Neuronal stem cell (in vitro differentiated cells): ENCODE results near the gene CAMTA2.

Experiments
- DNase-seq: peaks from one replicate; pipeline ENCODE4 v3.0.0-alpha.2; 2013; ENCODE audit warnings: low spot score
- H2AFZ ChIP-seq: one replicate; pipeline ENCODE4 v1.6.1; 2013; ENCODE audit warnings: mild to moderate bottlenecking, low read length, inconsistent platforms
- H2AK5ac ChIP-seq: 2 replicates; pipeline ENCODE4 v1.6.1; 2013; ENCODE audit warnings: low read depth, mild to moderate bottlenecking, inconsistent platforms, low read length, moderate library complexity, mixed read lengths
- H2BK120ac ChIP-seq: 2 replicates; pipeline ENCODE4 v1.6.1; 2013; ENCODE audit warnings: low read depth, mild to moderate bottlenecking, inconsistent platforms, low read length, moderate library complexity, mixed read lengths
- H2BK12ac ChIP-seq: one replicate; pipeline ENCODE4 v1.6.1; 2013; ENCODE audit warnings: low read length, inconsistent platforms
- H2BK15ac ChIP-seq: 2 replicates; pipeline ENCODE4 v1.6.1; 2013; ENCODE audit warnings: mild to moderate bottlenecking, low read length, inconsistent platforms, mixed read lengths
- H2BK5ac ChIP-seq: one replicate; pipeline ENCODE4 v1.6.1; 2013; ENCODE audit warnings: inconsistent platforms, mild to moderate bottlenecking, low read length, moderate library complexity
- H3K14ac ChIP-seq: one replicate; pipeline ENCODE4 v1.6.1; 2013; ENCODE audit warnings: low read length, inconsistent platforms
- H3K18ac ChIP-seq: 2 replicates; pipeline ENCODE4 v1.6.1; 2013; ENCODE audit warnings: low read length, inconsistent platforms
- H3K23ac ChIP-seq: 2 replicates; pipeline ENCODE4 v1.6.1; 2013; ENCODE audit warnings: low read depth, mild to moderate bottlenecking, mixed read lengths, low read length, inconsistent platforms; ENCODE audit not compliant: poor library complexity
- H3K27ac ChIP-seq: replicated peaks from 3 replicates; pipeline ENCODE4 v1.5.1; 2013; ENCODE audit warnings: low read length, inconsistent platforms
- H3K27me3 ChIP-seq, 3 experiments: 2 replicates each; pipeline ENCODE4 v1.6.1; 2013; ENCODE audit warnings: low read length in 3 of 3, mild to moderate bottlenecking in 2 of 3, inconsistent platforms in 1 of 3, low read depth in 1 of 3, mixed read lengths in 1 of 3, moderate library complexity in 1 of 3; ENCODE audit not compliant: control insufficient read depth in 3 of 3, insufficient read depth in 3 of 3
- H3K36me3 ChIP-seq, 2 donors: replicated peaks in 1 of 2; 2 replicates each; pipeline ENCODE4 v1.6.1; 2013; ENCODE audit warnings: low read length in 2 of 2; ENCODE audit not compliant: control insufficient read depth in 2 of 2, insufficient read depth in 2 of 2
- H3K4ac ChIP-seq: 2 replicates; pipeline ENCODE4 v1.6.1; 2013; ENCODE audit warnings: inconsistent platforms, mild to moderate bottlenecking, low read length, moderate library complexity
- H3K4me1 ChIP-seq, 2 donors: 1 replicate in 1 of 2; 2 replicates in 1 of 2; pipeline ENCODE4 v1.6.1; 2013; ENCODE audit warnings: low read length in 2 of 2, low read depth in 1 of 2; ENCODE audit not compliant: control insufficient read depth in 2 of 2, insufficient read depth in 1 of 2
- H3K4me2 ChIP-seq: one replicate; pipeline ENCODE4 v1.6.1; 2013; ENCODE audit warnings: mild to moderate bottlenecking, low read length, inconsistent platforms; ENCODE audit not compliant: insufficient read depth, poor library complexity, severe bottlenecking
- H3K4me3 ChIP-seq, 2 donors: 2 replicates each; pipeline ENCODE4 v1.5.1; 2013; ENCODE audit warnings: low read length in 2 of 2, mild to moderate bottlenecking in 2 of 2, inconsistent platforms in 1 of 2, moderate library complexity in 1 of 2
- H3K79me1 ChIP-seq: one replicate; pipeline ENCODE4 v1.6.1; 2013; ENCODE audit warnings: low read depth, mild to moderate bottlenecking, inconsistent platforms, low read length, moderate library complexity
- H3K9ac ChIP-seq: one replicate; pipeline ENCODE4 v1.6.1; 2013; ENCODE audit warnings: mild to moderate bottlenecking, low read depth, low read length, inconsistent platforms; ENCODE audit not compliant: poor library complexity
- H3K9me3 ChIP-seq, 2 donors: replicated peaks in 1 of 2; 2 replicates each; pipeline versions ENCODE3 to v1.6.1; 2013; ENCODE audit warnings: low read length in 2 of 2, mild to moderate bottlenecking in 2 of 2, inconsistent platforms in 1 of 2, low read depth in 1 of 2, mixed read lengths in 1 of 2, moderate library complexity in 1 of 2; ENCODE audit not compliant: control insufficient read depth in 2 of 2, insufficient read depth in 1 of 2
- H4K8ac ChIP-seq: one replicate; pipeline ENCODE4 v1.6.1; 2013; ENCODE audit warnings: low read depth, mild to moderate bottlenecking, inconsistent platforms, low read length, moderate library complexity
- H4K91ac ChIP-seq: one replicate; pipeline ENCODE4 v1.6.1; 2013; ENCODE audit warnings: low read length, low read depth, mild to moderate bottlenecking, inconsistent platforms; ENCODE audit not compliant: poor library complexity
- WGBS, 2 donors: extraction: QIAGEN DNeasy Blood & Tissue Kit; methylation state at CpG; one replicate each; pipeline ENCODE4 v1.1.7; 2013; ENCODE audit warnings: missing lambda C conversion rate in 2 of 2, mixed read lengths in 1 of 2; ENCODE audit not compliant: insufficient read length in 2 of 2, insufficient replicate concordance in 1 of 2; ENCODE audit errors: extremely low coverage in 2 of 2; 5-methylcytosine and 5-hydroxymethylcytosine counted together

The CAMTA2 gene

DNA sequence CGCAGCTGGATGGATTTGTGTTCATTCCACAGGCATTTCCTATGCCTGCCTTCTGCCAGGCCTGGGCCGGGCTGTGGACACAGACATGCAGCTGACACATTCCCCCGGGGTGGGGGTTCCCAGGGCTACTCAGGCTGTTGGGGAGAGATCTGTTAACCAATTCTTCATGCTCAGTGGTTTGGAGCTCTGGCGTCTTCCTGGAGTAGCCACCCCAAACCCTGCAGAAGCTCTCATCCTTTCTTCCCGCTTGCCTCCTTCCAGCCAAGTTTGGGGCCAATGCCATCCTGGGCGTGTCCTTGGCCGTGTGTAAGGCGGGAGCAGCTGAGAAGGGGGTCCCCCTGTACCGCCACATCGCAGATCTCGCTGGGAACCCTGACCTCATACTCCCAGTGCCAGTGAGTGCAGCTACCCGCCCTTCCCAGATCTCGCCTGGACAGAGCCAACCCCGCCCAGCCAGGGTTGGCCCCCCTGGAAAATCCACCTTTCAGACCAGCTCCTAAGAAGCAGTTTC lies 34.0 kb downstream of the CAMTA2 start:
- Histone ChIP-seq H3K79me1 (no peaks in the 10 kb centered on the region), H3K4me1 (peaks cover 11 to 14% of the 10 kb centered on the region in 2 donors), H2BK120ac (no peak overlapping the region), H3K27ac (no peak overlapping the region), H4K91ac (no peak overlapping the region), H2AK5ac (peak overlapping the region; percentile 30), H3K4me2 (no peak overlapping the region), H4K8ac (no peak overlapping the region), H3K4me3 (no peak overlapping the region), H3K18ac (no peak overlapping the region), H2BK15ac (no peak overlapping the region), H3K9ac (no peak overlapping the region), H2BK12ac (no peak overlapping the region), H2AFZ (no peak overlapping the region), H3K27me3 (no peaks in the 10 kb centered on the region), H2BK5ac (no peak overlapping the region), H3K36me3 (peaks cover 5 to 24% of the 10 kb centered on the region in 2 donors), H3K23ac (no peak overlapping the region), H3K9me3 (no peaks in the 10 kb centered on the region), H3K4ac (no peak overlapping the region), H3K14ac (no peak overlapping the region)
- DNase-seq, result no peak
- WGBS, 2 donors, result no CpG with 5 or more reads among the region's 14 CpGs

DNA sequence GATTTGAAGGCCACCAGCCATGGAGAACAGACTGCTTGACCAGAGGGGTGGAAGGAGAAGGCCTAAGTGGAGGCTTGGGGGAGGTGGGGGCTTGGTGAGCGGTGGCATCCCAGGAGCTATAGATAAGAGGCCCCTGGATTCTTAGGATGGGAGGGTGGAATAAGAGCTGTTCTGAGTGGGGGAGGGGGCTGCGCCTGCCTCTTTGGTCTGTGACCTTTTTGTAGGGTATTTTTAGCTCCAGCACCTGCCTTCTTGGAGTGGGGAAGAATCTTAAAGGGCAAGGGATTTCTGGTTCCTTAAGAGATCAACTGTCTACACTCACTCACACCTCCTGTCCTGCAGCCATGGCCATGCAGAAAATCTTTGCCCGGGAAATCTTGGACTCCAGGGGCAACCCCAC lies 36.0 kb downstream of the CAMTA2 start:
- Histone ChIP-seq H3K23ac (no peak overlapping the region), H2BK120ac (peak overlapping the region; percentile 35), H4K8ac (no peak overlapping the region), H3K36me3 (peaks cover 0 to 16% of the 10 kb centered on the region in 2 donors), H3K27ac (peak overlapping the region; percentile 100), H2AK5ac (peak overlapping the region; percentile 63), H3K27me3 (no peaks in the 10 kb centered on the region), H3K4ac (no peak overlapping the region), H3K4me2 (peak overlapping the region; percentile 89), H2BK12ac (peak overlapping the region; percentile 11), H2BK15ac (no peak overlapping the region), H3K9me3 (no peaks in the 10 kb centered on the region), H3K9ac (no peak overlapping the region), H4K91ac (peak overlapping the region; percentile 19), H2BK5ac (peak overlapping the region; percentile 72), H3K4me3 (peak overlapping the region; percentile 69 to 100), H2AFZ (peak overlapping the region; percentile 61), H3K79me1 (no peaks in the 10 kb centered on the region), H3K4me1 (peaks cover 13 to 18% of the 10 kb centered on the region in 2 donors), H3K14ac (no peak overlapping the region), H3K18ac (peak overlapping the region; percentile 88)
- no CpG with 5 or more reads among the region's 3 CpGs for WGBS, 2 donors
- no peak for DNase-seq

GRCh38 chr17:4950746-4951204 lies 36.7 kb downstream of the CAMTA2 start, which contains the start of gene ENO3:
Gene ENO3, plus strand, starts transcription at chr17:4951119. Its CDS starts 711 bp downstream, at chr17:4951830.
- H3K4me2 ChIP-seq, result peak within 1 kb of the TSS; percentile 89
- H3K4me3 ChIP-seq, result peak within 1 kb of the TSS; percentile 80 to 100
- peak within 1 kb of the TSS; percentile 100 for H3K18ac ChIP-seq

GRCh38 chr17:4950075-4950745 lies 37.3 kb downstream of the CAMTA2 start:
- H3K4ac ChIP-seq, result peak overlapping the region; percentile 66
- peak overlapping the region; percentile 61 for H2AFZ ChIP-seq
- H3K4me3 ChIP-seq, result peak overlapping the region; percentile 80 to 100
- peak overlapping the region; percentile 83 for H2BK15ac ChIP-seq
- H3K9ac ChIP-seq, result peak overlapping the region; percentile 87
- DNase-seq, result no peak
- H3K27ac ChIP-seq, result peak overlapping the region; percentile 100
- no CpG with 5 or more reads among the region's 52 CpGs for WGBS, 2 donors
- peaks cover 12 to 19% of the 10 kb centered on the region in 2 donors for H3K36me3 ChIP-seq
- H4K91ac ChIP-seq, result peak overlapping the region; percentile 93
- peak overlapping the region; percentile 67 for H3K14ac ChIP-seq
- H2BK5ac ChIP-seq, result peak overlapping the region; percentile 100
- peak overlapping the region; percentile 100 for H2AK5ac ChIP-seq
- peak overlapping the region; percentile 89 for H3K4me2 ChIP-seq
- H3K4me1 ChIP-seq, result peaks cover 17 to 22% of the 10 kb centered on the region in 2 donors
- H2BK12ac ChIP-seq, result no peak overlapping the region
- peak overlapping the region; percentile 100 for H3K18ac ChIP-seq
- H4K8ac ChIP-seq, result no peak overlapping the region
- peak overlapping the region; percentile 86 for H3K23ac ChIP-seq
- H3K9me3 ChIP-seq, result no peaks in the 10 kb centered on the region
- no peaks in the 10 kb centered on the region for H3K27me3 ChIP-seq
- H3K79me1 ChIP-seq, result peaks cover 5% of the 10 kb centered on the region
- H2BK120ac ChIP-seq, result peak overlapping the region; percentile 95

More at GRCh38 chr17:4950746-4951204, 36.7 kb downstream of the CAMTA2 start, which contains the start of gene ENO3:
- peak within 1 kb of the TSS; percentile 100 for H2BK5ac ChIP-seq
- peaks cover 6 to 17% of the 10 kb centered on the region in 2 donors for H3K36me3 ChIP-seq
- peaks cover 15 to 22% of the 10 kb centered on the region in 2 donors for H3K4me1 ChIP-seq
- H3K27ac ChIP-seq, result peak within 1 kb of the TSS; percentile 100
- peak within 1 kb of the TSS; percentile 11 for H2BK12ac ChIP-seq
- H3K27me3 ChIP-seq, result no peaks in the 10 kb centered on the region
- peaks cover 1% of the 10 kb centered on the region for H3K79me1 ChIP-seq
- H3K14ac ChIP-seq, result peak within 1 kb of the TSS; percentile 67
- H3K9ac ChIP-seq, result peak within 1 kb of the TSS; percentile 87
- peak within 1 kb of the TSS; percentile 100 for H2AK5ac ChIP-seq
- H2BK120ac ChIP-seq, result peak within 1 kb of the TSS; percentile 95
- H2BK15ac ChIP-seq, result peak within 1 kb of the TSS; percentile 83
- H3K9me3 ChIP-seq, result no peaks in the 10 kb centered on the region
- peak; percentile 76 for DNase-seq
- peak within 1 kb of the TSS; percentile 66 for H3K4ac ChIP-seq
- no CpG with 5 or more reads among the region's 7 CpGs for WGBS, 2 donors
- peak within 1 kb of the TSS; percentile 61 for H2AFZ ChIP-seq
- H4K91ac ChIP-seq, result peak within 1 kb of the TSS; percentile 93
- H3K23ac ChIP-seq, result peak within 1 kb of the TSS; percentile 86
- H4K8ac ChIP-seq, result no peak within 1 kb of the TSS
